GM10266 (cell line): Measurements from ENCODE around the gene ZNF205.

ENCODE experiments used
- DNase-seq: peaks from one replicate; pipeline ENCODE4 v3.0.0; 2012; ENCODE audit errors: extremely low spot score
- TF ChIP-seq, protein P1 (sequence below): IDR thresholded peaks from 2 replicates; pipeline ENCODE4 v1.5.1; 2012; ENCODE audit warnings: mild to moderate bottlenecking, low read depth; ENCODE audit not compliant: control insufficient read depth, insufficient read depth; ENCODE audit errors: missing control alignments

ZNF205 gene

DNA sequence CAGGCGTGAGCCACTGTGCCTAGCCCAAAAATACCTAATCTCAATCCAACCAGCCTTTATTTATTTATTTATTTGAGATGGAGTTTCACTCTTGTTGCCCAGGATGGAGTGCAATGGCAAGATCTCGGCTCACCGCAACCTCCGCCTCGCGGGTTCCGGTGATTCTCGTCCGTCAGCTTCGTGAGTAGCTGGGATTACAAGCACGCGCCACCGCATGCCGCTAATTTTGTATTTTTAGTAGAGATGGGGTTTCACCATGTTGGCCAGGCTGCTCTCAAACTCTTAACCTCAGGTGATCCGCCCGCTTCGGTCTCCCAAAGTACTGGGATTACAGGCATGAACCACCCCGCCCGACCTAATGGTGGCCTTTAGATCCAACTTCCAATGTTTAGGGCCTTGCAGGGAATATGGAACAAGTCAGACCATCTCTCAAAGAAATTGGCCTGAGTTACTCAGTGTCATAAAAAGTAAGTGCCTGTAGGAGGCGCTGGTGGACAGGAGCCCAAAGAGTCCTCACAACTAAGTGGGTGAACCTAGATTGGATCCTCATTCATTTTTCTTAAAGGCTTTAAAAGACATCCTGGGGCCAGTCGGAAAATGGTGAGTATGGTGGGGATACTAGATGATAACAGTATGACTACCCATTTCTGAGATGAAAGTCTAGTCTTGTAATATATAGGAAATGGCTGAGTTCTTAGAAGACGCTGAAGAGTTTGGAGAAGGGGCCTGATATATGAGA lies 17.9 kb upstream of the ZNF205 start:
- TF ChIP-seq, protein P1, sequence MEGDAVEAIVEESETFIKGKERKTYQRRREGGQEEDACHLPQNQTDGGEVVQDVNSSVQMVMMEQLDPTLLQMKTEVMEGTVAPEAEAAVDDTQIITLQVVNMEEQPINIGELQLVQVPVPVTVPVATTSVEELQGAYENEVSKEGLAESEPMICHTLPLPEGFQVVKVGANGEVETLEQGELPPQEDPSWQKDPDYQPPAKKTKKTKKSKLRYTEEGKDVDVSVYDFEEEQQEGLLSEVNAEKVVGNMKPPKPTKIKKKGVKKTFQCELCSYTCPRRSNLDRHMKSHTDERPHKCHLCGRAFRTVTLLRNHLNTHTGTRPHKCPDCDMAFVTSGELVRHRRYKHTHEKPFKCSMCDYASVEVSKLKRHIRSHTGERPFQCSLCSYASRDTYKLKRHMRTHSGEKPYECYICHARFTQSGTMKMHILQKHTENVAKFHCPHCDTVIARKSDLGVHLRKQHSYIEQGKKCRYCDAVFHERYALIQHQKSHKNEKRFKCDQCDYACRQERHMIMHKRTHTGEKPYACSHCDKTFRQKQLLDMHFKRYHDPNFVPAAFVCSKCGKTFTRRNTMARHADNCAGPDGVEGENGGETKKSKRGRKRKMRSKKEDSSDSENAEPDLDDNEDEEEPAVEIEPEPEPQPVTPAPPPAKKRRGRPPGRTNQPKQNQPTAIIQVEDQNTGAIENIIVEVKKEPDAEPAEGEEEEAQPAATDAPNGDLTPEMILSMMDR = peak; percentile 70
- DNase-seq = peak; percentile 80

DNA sequence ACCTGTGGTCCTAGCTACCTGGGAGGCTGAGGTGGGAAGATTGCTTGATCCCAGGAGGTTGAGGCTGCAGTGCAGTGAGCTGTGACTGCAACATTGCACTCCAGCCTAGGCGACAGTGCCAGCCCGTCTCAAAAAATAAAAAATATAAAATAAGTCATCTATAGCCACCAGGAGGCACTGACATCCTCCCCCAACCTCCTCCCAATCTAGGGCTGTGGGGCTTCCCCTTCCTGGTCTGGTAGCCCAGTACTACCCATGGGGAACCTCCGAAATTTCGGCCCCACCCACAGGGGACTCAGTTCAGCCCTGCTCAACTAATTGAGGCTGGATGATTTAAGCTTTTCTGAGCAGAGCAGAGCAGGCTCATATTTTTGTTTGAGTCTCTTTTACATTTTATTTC lies 16.5 kb upstream of the ZNF205 start:
- TF ChIP-seq, protein P1 = peak; percentile 43
- peak; percentile 93 for DNase-seq

DNA sequence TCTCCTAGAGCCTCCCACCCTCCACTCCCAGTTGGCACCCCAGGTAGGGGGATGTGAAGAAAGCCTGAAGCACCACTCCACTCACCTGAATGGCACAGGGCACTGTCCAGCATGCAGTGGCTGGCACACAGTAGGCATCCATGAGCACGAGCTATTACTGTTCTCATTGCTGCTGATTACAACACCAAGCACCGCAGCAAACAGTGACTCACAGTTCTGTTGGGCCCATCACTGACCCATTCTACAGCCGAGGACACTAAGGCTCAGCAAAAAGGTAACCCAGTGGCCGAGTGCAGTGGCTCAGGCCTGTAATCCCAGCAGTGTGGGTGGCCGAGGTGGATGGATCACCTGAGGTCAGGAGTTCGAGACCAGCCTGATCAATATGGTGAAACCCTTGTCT lies 16.0 kb upstream of the ZNF205 start:
- TF ChIP-seq, protein P1 = no peak
- no peak for DNase-seq

- TF ChIP-seq, protein P1 = no peak
Observed at GRCh38 chr16:3097266-3097665, 15.1 kb upstream of the ZNF205 start.

DNA sequence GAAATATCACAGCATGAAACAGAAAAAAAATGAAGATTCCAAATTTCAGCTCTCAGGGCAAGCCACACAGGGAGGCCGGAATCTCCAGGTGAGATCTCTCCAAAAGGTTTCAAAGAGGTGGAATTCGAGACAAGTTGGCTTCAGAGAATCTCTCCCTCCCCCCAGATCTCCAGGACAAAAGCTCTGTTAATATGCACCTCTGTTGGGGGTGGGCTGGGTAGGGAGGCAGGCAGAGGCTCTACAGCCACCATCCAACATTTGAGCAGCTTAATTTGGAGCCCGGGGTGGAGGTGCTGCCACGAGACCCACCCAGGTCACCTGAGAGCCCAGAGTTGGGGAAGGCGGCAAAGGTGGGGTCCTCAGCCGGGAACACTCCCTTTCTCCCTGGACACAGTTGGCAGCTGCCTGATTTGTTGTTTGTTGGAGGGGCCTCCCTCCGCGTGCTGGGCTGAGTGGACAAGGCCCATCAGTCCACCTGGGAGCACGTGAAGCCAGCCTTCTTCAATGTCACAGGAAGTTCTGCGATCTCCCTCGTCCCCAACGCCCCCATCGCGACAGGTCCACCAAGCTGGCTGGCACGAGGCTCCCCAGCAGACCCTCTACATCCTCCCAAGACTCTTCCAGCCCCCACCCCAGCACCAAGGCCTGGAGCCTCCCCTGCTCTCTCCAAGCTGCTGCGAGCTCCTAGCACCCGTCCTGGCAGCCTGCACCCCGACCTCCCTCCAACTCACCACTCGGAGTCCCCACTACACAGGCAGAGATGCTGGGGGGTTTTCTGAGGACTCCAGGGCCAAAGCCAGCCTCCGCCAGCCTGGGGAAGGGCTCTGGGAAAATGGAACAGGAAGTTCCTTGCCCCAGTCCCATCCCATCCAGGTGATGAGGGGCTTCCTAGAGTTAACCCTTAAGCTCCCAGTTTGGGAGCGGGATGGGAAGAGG lies 13.7 kb upstream of the ZNF205 start, which contains the start of gene ZSCAN10:
Gene ZSCAN10 (minus strand): TSS at position 836 of the 936 bp plus-strand sequence. CDS start 6,357 bp downstream, outside the sequence.
- TF ChIP-seq, protein P1 = no peak
- DNase-seq = no peak

More at GRCh38 chr16:3097266-3097665, 15.1 kb upstream of the ZNF205 start:
- DNase-seq = no peak

- TF ChIP-seq, protein P1 = no peak
- DNase-seq = no peak
Observed at GRCh38 chr16:3099395-3099731, 13.0 kb upstream of the ZNF205 start.
